GM18526 (cell line): ENCODE data around the gene ADGRV1.

Experiments
- POLR2A ChIP-seq: IDR thresholded peaks from 3 replicates; pipeline ENCODE4 v1.6.1; 2011; ENCODE audit not compliant: insufficient read length; ENCODE audit errors: extremely low read depth

ADGRV1 gene

GRCh38 chr5:91111473-91112238 lies 553.1 kb downstream of the ADGRV1 start:
- no peak for TF ChIP-seq POLR2A

GRCh38 chr5:91114658-91115057 lies 556.1 kb downstream of the ADGRV1 start:
- no peak for TF ChIP-seq POLR2A

- no peak for TF ChIP-seq POLR2A
These were observed 559.8 kb downstream of the ADGRV1 start for GRCh38 chr5:91118354-91118753.

- TF ChIP-seq POLR2A: no peak
These were observed 560.2 kb downstream of the ADGRV1 start for GRCh38 chr5:91118796-91119195.

GRCh38 chr5:91119217-91119616 lies 560.6 kb downstream of the ADGRV1 start:
- TF ChIP-seq POLR2A: no peak

GRCh38 chr5:91119981-91120850 lies 561.6 kb downstream of the ADGRV1 start:
- TF ChIP-seq POLR2A: no peak

- no peak for TF ChIP-seq POLR2A
These were observed 562.9 kb downstream of the ADGRV1 start for GRCh38 chr5:91121347-91121993.

- TF ChIP-seq POLR2A: no peak
These were observed 564.1 kb downstream of the ADGRV1 start for GRCh38 chr5:91122651-91123050.

GRCh38 chr5:91123291-91123690 lies 564.7 kb downstream of the ADGRV1 start:
- no peak for TF ChIP-seq POLR2A

GRCh38 chr5:91123901-91124300 lies 565.3 kb downstream of the ADGRV1 start:
- TF ChIP-seq POLR2A: no peak

- no peak for TF ChIP-seq POLR2A
These were observed 567.3 kb downstream of the ADGRV1 start for GRCh38 chr5:91125916-91126315.

- TF ChIP-seq POLR2A: no peak
These were observed 567.9 kb downstream of the ADGRV1 start for GRCh38 chr5:91126448-91126847.

GRCh38 chr5:91126888-91127287 lies 568.3 kb downstream of the ADGRV1 start:
- no peak for TF ChIP-seq POLR2A

GRCh38 chr5:91127456-91128081 lies 569.0 kb downstream of the ADGRV1 start:
- no peak for TF ChIP-seq POLR2A

GRCh38 chr5:91128604-91129003 lies 570.0 kb downstream of the ADGRV1 start:
- no peak for TF ChIP-seq POLR2A

GRCh38 chr5:91129748-91130147 lies 571.2 kb downstream of the ADGRV1 start:
- no peak for TF ChIP-seq POLR2A

- no peak for TF ChIP-seq POLR2A
These were observed 572.2 kb downstream of the ADGRV1 start for GRCh38 chr5:91130759-91131158.
